Gastroesophageal sphincter (tissue), 3 donors: ENCODE measurements around the gene RAMACL.

Experiments used
- POLR2AphosphoS5 ChIP-seq: sonication (generic); formaldehyde crosslinking; IDR thresholded peaks from one replicate; pipeline ENCODE4 v1.6.1; 2017; ENCODE audit warnings: antibody characterized with exemption
- TF ChIP-seq, protein P1 (sequence below), 4 experiments: fragments of 200-600 bp in 2 of 4; fragments of 450-650 bp in 2 of 4; sonication (generic) in 1 of 4; IDR thresholded peaks; one replicate each; pipeline ENCODE4 v1.5.1; 2017 to 2019; ENCODE audit warnings: antibody characterized with exemption in 4 of 4, mild to moderate bottlenecking in 2 of 4, moderate library complexity in 2 of 4

DNA sequence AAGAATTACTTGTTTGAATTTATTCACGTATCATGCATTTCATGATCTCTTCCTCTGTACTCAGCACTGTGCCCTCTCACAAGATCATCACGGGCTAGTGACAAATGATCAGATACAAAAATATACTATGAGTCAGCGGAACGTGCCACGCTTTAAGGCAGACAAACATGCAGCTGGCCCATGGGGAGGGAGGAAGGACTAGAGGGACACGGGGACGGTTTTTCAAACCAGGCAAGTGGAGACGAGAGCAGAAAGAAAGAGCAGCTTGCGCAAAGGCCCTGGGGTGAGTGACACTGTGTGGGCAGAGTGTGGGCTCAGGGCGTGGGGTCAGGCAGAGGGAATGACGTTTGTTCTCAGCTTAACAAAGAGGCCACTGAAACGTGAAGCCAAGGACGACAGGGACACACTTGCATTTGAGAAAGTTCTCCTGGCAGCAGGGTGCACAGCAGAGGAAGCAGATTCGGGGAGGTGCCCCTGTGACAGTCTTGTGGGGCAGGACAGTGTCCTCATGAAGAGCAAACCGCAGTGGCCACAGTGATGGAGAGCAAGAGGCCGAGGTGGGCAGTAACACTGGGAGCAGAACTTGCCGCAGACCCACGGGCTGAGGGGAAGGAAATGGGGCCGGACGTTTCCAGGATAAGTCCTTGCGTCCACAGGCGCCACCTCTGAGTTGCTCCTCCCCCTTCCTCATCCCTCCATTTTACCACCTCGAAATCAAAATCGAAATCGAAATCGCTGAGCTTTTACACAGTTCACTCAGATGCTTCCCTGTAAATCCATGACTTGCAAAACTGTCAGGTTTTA, 47.5 kb upstream of the RAMACL start:
- TF ChIP-seq, protein P1, sequence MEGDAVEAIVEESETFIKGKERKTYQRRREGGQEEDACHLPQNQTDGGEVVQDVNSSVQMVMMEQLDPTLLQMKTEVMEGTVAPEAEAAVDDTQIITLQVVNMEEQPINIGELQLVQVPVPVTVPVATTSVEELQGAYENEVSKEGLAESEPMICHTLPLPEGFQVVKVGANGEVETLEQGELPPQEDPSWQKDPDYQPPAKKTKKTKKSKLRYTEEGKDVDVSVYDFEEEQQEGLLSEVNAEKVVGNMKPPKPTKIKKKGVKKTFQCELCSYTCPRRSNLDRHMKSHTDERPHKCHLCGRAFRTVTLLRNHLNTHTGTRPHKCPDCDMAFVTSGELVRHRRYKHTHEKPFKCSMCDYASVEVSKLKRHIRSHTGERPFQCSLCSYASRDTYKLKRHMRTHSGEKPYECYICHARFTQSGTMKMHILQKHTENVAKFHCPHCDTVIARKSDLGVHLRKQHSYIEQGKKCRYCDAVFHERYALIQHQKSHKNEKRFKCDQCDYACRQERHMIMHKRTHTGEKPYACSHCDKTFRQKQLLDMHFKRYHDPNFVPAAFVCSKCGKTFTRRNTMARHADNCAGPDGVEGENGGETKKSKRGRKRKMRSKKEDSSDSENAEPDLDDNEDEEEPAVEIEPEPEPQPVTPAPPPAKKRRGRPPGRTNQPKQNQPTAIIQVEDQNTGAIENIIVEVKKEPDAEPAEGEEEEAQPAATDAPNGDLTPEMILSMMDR (IDR thresholded peaks at IDR 0.05) = no peak
- peak; percentile 60 for TF ChIP-seq POLR2AphosphoS5
